Neutrophil (primary cell): Measurements from ENCODE around the gene INPP5A.

Experiments
- H3K27ac ChIP-seq: fragments of 200-600 bp; sonication (generic); 2 replicates; pipeline ENCODE4 v1.5.1; 2016; ENCODE audit warnings: mild to moderate bottlenecking, moderate library complexity
- H3K27me3 ChIP-seq: fragments of 200-600 bp; sonication (generic); 2 replicates; pipeline ENCODE4 v1.6.0; 2016; ENCODE audit warnings: mild to moderate bottlenecking
- H3K36me3 ChIP-seq: fragments of 200-600 bp; sonication (generic); 2 replicates; pipeline ENCODE4 v1.5.1; 2017
- H3K4me1 ChIP-seq, 2 experiments: fragments of 200-600 bp in 1 of 2; sonication (generic) in 1 of 2; 1 replicate in 1 of 2; 2 replicates in 1 of 2; pipeline versions ENCODE4 v1.5.1 to v1.6.1; 2013 to 2016; ENCODE audit warnings: low read depth in 1 of 2, low read length in 1 of 2, mild to moderate bottlenecking in 1 of 2, moderate library complexity in 1 of 2; ENCODE audit not compliant: control insufficient read depth in 1 of 2, insufficient read depth in 1 of 2
- H3K4me3 ChIP-seq, 2 experiments: fragments of 200-600 bp in 1 of 2; sonication (generic) in 1 of 2; 1 replicate in 1 of 2; 2 replicates in 1 of 2; pipeline ENCODE4 v1.5.1; 2013 to 2016; ENCODE audit warnings: low read depth in 1 of 2, low read length in 1 of 2, mild to moderate bottlenecking in 1 of 2, moderate library complexity in 1 of 2
- H3K9me3 ChIP-seq: fragments of 200-600 bp; sonication (generic); 2 replicates; pipeline ENCODE4 v1.5.1; 2016
- CTCF ChIP-seq: fragments of 200-600 bp; sonication (generic); IDR thresholded peaks from 2 replicates; pipeline ENCODE4 v1.5.1; 2016; ENCODE audit warnings: antibody characterized with exemption

Gene INPP5A

GRCh38 chr10:132532179-132532578 lies 5.4 kb upstream of the INPP5A start:
- Histone ChIP-seq H3K27ac (no peak overlapping the region), H3K36me3 (no peaks in the 10 kb centered on the region)

GRCh38 chr10:132532749-132533560 lies 4.6 kb upstream of the INPP5A start:
- TF ChIP-seq CTCF: no peak
- H3K9me3 ChIP-seq: no peaks in the 10 kb centered on the region

More at GRCh38 chr10:132532179-132532578, 5.4 kb upstream of the INPP5A start:
- TF ChIP-seq CTCF: no peak
- H3K9me3 ChIP-seq: no peaks in the 10 kb centered on the region
- peaks cover 8 to 9% of the 10 kb centered on the region in 2 experiments for H3K4me1 ChIP-seq
- peaks cover 49% of the 10 kb centered on the region for H3K27me3 ChIP-seq
- H3K4me3 ChIP-seq: no peak overlapping the region

GRCh38 chr10:132533571-132534260 lies 3.9 kb upstream of the INPP5A start:
- Histone ChIP-seq H3K4me1 (peaks cover 15% of the 10 kb centered on the region in 2 experiments), H3K9me3 (no peaks in the 10 kb centered on the region), H3K27me3 (peaks cover 34% of the 10 kb centered on the region), H3K4me3 (no peak overlapping the region), H3K36me3 (no peaks in the 10 kb centered on the region), H3K27ac (no peak overlapping the region)
- TF ChIP-seq CTCF: no peak

More at GRCh38 chr10:132532749-132533560, 4.6 kb upstream of the INPP5A start:
- no peaks in the 10 kb centered on the region for H3K36me3 ChIP-seq
- H3K4me3 ChIP-seq: no peak overlapping the region
- no peak overlapping the region for H3K27ac ChIP-seq
- H3K27me3 ChIP-seq: peaks cover 42% of the 10 kb centered on the region
- H3K4me1 ChIP-seq: peaks cover 8 to 9% of the 10 kb centered on the region in 2 experiments

- peaks cover 26% of the 10 kb centered on the region for H3K27me3 ChIP-seq
- no peak for TF ChIP-seq CTCF
- H3K4me3 ChIP-seq: no peak overlapping the region
- H3K9me3 ChIP-seq: no peaks in the 10 kb centered on the region
- peaks cover 23% of the 10 kb centered on the region in 2 experiments for H3K4me1 ChIP-seq
- H3K27ac ChIP-seq: no peak overlapping the region
- H3K36me3 ChIP-seq: no peaks in the 10 kb centered on the region
Measured at GRCh38 chr10:132534391-132535064, 3.1 kb upstream of the INPP5A start.

GRCh38 chr10:132535065-132535651 lies 2.4 kb upstream of the INPP5A start:
- Histone ChIP-seq H3K27ac (no peak overlapping the region), H3K4me3 (no peak overlapping the region), H3K4me1 (peaks cover 29% of the 10 kb centered on the region in 2 experiments), H3K27me3 (peaks cover 20% of the 10 kb centered on the region), H3K9me3 (no peaks in the 10 kb centered on the region), H3K36me3 (no peaks in the 10 kb centered on the region)
- no peak for TF ChIP-seq CTCF
